HCT116 (cell line): ENCODE measurements around the gene ALDH1A1. TPM values are rescaled to one million over a fixed set of nuclear protein-coding genes. Genes with fewer than 3 reads are reported as not detected.

Experiments
- ATAC-seq: fragments of 200-7000 bp; cut with Tn5 transposase; 2 replicates; pipeline ENCODE4 v1.9.1; 2020; ENCODE audit warnings: mild to moderate bottlenecking, moderate library complexity
- BruUV-seq: library from RNA; stranded (reverse); fragments of 400-500 nt; replicated peaks from 2 replicates; lab custom pipeline; 2021; lab: Mats Ljungman, UMichigan
- CTCF ChIA-PET: fragments of 300-600 bp; sonication (Branson Sonifier 250); formaldehyde crosslinking; loops from one replicate; lab custom pipeline; 2021; ENCODE audit warnings: antibody characterized with exemption; lab: Charles Lee
- POLR2A ChIA-PET: fragments of 300-600, 350-600 bp; sonication (Branson Sonifier 250); formaldehyde crosslinking; loops from one replicate; lab custom pipeline; 2021; ENCODE audit warnings: antibody characterized with exemption; lab: Charles Lee
- RAD21 ChIA-PET, 2 experiments: fragments of 300-600 bp; sonication (Branson Sonifier 250); formaldehyde crosslinking; loops; one replicate each; lab custom pipeline; 2023; ENCODE audit warnings: low total read pairs in 2 of 2; ENCODE audit not compliant: uncharacterized antibody in 2 of 2, unreplicated experiment in 2 of 2, low non-redundant PET in 1 of 2; lab: Charles Lee
- DNase-seq: peaks from one replicate; pipeline ENCODE4 v3.0.0-alpha.2; 2010; ENCODE audit warnings: low read depth, low spot score
- H2AFZ ChIP-seq: fragments of 200-600 bp; shearing (Covaris generic), sonication (generic); 2 replicates; pipeline ENCODE4 v1.6.1; 2017; ENCODE audit warnings: low read depth, mixed run types, mixed read lengths, antibody characterized with exemption, low read length; ENCODE audit not compliant: poor library complexity, severe bottlenecking
- H3K27ac ChIP-seq: 2 replicates; pipeline ENCODE4 v1.5.1; 2012; ENCODE audit warnings: low read depth, low read length
- H3K27me3 ChIP-seq: fragments of 200-600 bp; sonication (generic); 2 replicates; pipeline ENCODE4 v1.6.1; 2016; ENCODE audit warnings: mixed run types, low read length, mixed read lengths; ENCODE audit not compliant: insufficient read depth
- H3K36me3 ChIP-seq, 2 experiments: fragments of 200-500 bp in 1 of 2; fragments of 200-600 bp in 1 of 2; sonication (Bioruptor generic) in 1 of 2; sonication (generic) in 1 of 2; 2 replicates each; pipeline versions ENCODE4 v1.5.1 to v1.6.1; 2014 to 2016; ENCODE audit warnings: low read length in 2 of 2, inconsistent platforms in 1 of 2, mixed read lengths in 1 of 2, mixed run types in 1 of 2; ENCODE audit not compliant: insufficient read depth in 2 of 2, control insufficient read depth in 1 of 2
- H3K4me1 ChIP-seq, 2 experiments: fragments of 200-600 bp in 1 of 2; sonication (generic) in 1 of 2; 2 replicates each; pipeline versions ENCODE4 v1.5.1 to v1.6.1; 2012 to 2017; ENCODE audit warnings: low read length in 2 of 2, inconsistent platforms in 1 of 2, mild to moderate bottlenecking in 1 of 2, mixed read lengths in 1 of 2, mixed run types in 1 of 2, moderate library complexity in 1 of 2; ENCODE audit not compliant: insufficient read depth in 2 of 2, control insufficient read depth in 1 of 2
- H3K4me2 ChIP-seq: fragments of 200-600 bp; sonication (generic); 2 replicates; pipeline ENCODE4 v1.6.1; 2017; ENCODE audit warnings: mixed run types, low read length, mixed read lengths
- H3K4me3 ChIP-seq, 2 experiments: fragments of 200-600 bp in 1 of 2; sonication (generic) in 1 of 2; replicated peaks in 1 of 2; 2 replicates each; pipeline ENCODE4 v1.5.1; 2011 to 2016; ENCODE audit warnings: low read length in 2 of 2, control low read depth in 1 of 2, low read depth in 1 of 2, mild to moderate bottlenecking in 1 of 2, mixed read lengths in 1 of 2, mixed run types in 1 of 2
- H3K79me2 ChIP-seq: fragments of 200-600 bp; sonication (generic); 2 replicates; pipeline ENCODE4 v1.6.1; 2017; ENCODE audit warnings: mild to moderate bottlenecking, mixed run types, low read length, moderate library complexity, mixed read lengths; ENCODE audit not compliant: insufficient read depth
- H3K9ac ChIP-seq: fragments of 200-600 bp; sonication (generic); 2 replicates; pipeline ENCODE4 v1.6.1; 2016; ENCODE audit warnings: low read length, mixed read lengths
- H3K9me2 ChIP-seq: fragments of 200-600 bp; sonication (generic), shearing (Covaris generic); 2 replicates; pipeline ENCODE4 v1.6.1; 2017; ENCODE audit warnings: mixed run types, mild to moderate bottlenecking, moderate library complexity; ENCODE audit not compliant: insufficient read depth
- H3K9me3 ChIP-seq, 2 experiments: fragments of 200-500 bp in 1 of 2; fragments of 200-600 bp in 1 of 2; sonication (Bioruptor generic) in 1 of 2; sonication (generic) in 1 of 2; 2 replicates each; pipeline ENCODE4 v1.6.1; 2014 to 2017; ENCODE audit warnings: low read length in 2 of 2, mixed read lengths in 2 of 2, inconsistent platforms in 1 of 2, low read depth in 1 of 2, mild to moderate bottlenecking in 1 of 2, mixed run types in 1 of 2, moderate library complexity in 1 of 2; ENCODE audit not compliant: control insufficient read depth in 1 of 2, insufficient read depth in 1 of 2
- H4K20me1 ChIP-seq: fragments of 200-600 bp; sonication (generic), shearing (Covaris generic); 2 replicates; pipeline ENCODE4 v1.6.1; 2017; ENCODE audit warnings: mixed run types, mild to moderate bottlenecking, moderate library complexity; ENCODE audit not compliant: insufficient read depth
- EZH2 ChIP-seq: fragments of 200-600 bp; sonication (generic); IDR thresholded peaks from 2 replicates; pipeline ENCODE4 v1.6.1; 2017; ENCODE audit warnings: antibody characterized with exemption, mixed run types
- EZH2phosphoT487 ChIP-seq: fragments of 200-600 bp; IDR thresholded peaks from 2 replicates; pipeline ENCODE4 v1.6.1; 2018; ENCODE audit warnings: antibody characterized with exemption, borderline replicate concordance
- POLR2A ChIP-seq: IDR thresholded peaks from 2 replicates; pipeline ENCODE4 v1.7.0; 2011; ENCODE audit warnings: borderline replicate concordance; ENCODE audit not compliant: insufficient read depth, insufficient read length; ENCODE audit errors: extremely low read depth
- POLR2AphosphoS5 ChIP-seq: IDR thresholded peaks from 2 replicates; pipeline ENCODE4 v1.6.1; 2011; ENCODE audit warnings: mild to moderate bottlenecking, low read depth, low read length, moderate library complexity
- RAD21 ChIP-seq: IDR thresholded peaks from 2 replicates; pipeline ENCODE4 v1.6.1; 2012; ENCODE audit warnings: low read depth, mild to moderate bottlenecking
- REST ChIP-seq: IDR thresholded peaks from 2 replicates; pipeline ENCODE4 v1.6.1; 2012; ENCODE audit warnings: low read depth
- SP1 ChIP-seq: IDR thresholded peaks from 2 replicates; pipeline ENCODE4 v1.6.1; 2012; ENCODE audit warnings: low read depth
- SRF ChIP-seq: IDR thresholded peaks from 2 replicates; pipeline ENCODE4 v1.6.1; 2012; ENCODE audit warnings: low read depth
- TCF7L2 ChIP-seq: IDR thresholded peaks from 2 replicates; pipeline ENCODE4 v1.7.0; 2011; ENCODE audit warnings: borderline replicate concordance, inconsistent platforms; ENCODE audit not compliant: insufficient read depth, insufficient read length; ENCODE audit errors: extremely low read depth
- ZFX ChIP-seq: fragments of 450-650 bp; IDR thresholded peaks from 2 replicates; pipeline ENCODE4 v1.6.1; 2017
- intact Hi-C: fragments of 100-400 bp; cut with micrococcal nuclease; formaldehyde crosslinking; loops from 2 replicates; pipeline ENCODE4 v1.10.0; 2022
- total RNA-seq: library from RNA; stranded (reverse); gene quantifications from one replicate; pipeline ENCODE4 v1.2.1, GENCODE V29; 2021; ENCODE audit not compliant: unreplicated experiment
- TF ChIP-seq, protein P1 (sequence below), 3 experiments: fragments of 200-600 bp in 1 of 3; sonication (generic) in 1 of 3; IDR thresholded peaks in 2 of 3; conservative IDR thresholded peaks in 1 of 3; 2 replicates each; pipeline ENCODE4 v1.5.1; 2012 to 2017; ENCODE audit warnings: low read depth in 2 of 3, low read length in 2 of 3, antibody characterized with exemption in 1 of 3, borderline replicate concordance in 1 of 3, control low read depth in 1 of 3, mild to moderate bottlenecking in 1 of 3, mixed read lengths in 1 of 3, mixed run types in 1 of 3, moderate library complexity in 1 of 3; ENCODE audit not compliant: insufficient read depth in 1 of 3

ALDH1A1 gene
- total RNA-seq, 1 experiment from 2014 or later: 0.44 TPM

DNA sequence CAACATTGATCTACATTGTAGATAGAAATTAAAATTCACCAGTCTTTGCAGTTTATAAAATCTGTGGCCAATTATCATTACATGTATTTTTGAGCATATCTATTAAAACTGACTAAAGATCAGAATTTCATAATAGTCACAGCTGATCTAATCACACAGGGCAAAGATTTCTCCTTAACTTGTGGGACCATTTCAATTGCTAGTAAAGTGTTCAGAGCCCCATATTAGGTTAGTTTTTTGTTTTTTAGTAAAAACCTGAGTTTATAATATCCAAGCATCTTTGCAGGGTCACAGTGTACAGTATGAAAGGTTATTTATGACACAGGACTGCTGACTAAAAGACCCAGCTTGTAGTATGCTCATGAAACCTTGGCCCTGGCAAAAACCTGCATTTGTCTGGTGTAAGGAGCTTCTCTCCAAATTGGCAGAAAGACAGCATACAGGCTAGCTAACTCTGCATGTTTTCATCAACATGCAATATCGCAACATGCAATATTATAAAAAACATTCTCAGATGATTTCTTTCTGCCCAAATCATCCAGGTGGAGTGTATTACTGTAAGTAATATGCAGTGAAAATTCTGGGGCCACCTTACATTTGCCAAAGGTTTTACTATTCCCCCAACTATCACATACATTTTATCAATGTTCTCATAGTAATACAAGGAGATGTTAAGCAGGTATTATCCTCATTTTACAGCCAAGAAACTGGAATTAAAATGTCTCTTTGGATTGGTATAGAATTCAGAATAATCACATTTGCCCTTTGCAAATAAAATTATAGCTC is 37.7 kb upstream of the ALDH1A1 start:
- no peaks in the 10 kb centered on the region for H3K27me3 ChIP-seq
- H3K79me2 ChIP-seq: no peaks in the 10 kb centered on the region
- no peak overlapping the region for H3K4me2 ChIP-seq
- no peak for ATAC-seq
- POLR2A ChIA-PET: no interaction called here
- no peak overlapping the region for H3K27ac ChIP-seq
- no peaks in the 10 kb centered on the region for H3K4me1 ChIP-seq
- CTCF ChIA-PET: no interaction called here
- intact Hi-C loops: no loop called here
- no peaks in the 10 kb centered on the region for H4K20me1 ChIP-seq
- RAD21 ChIA-PET: no interaction called here
- H3K4me3 ChIP-seq: no peak overlapping the region
- no peaks in the 10 kb centered on the region for H3K36me3 ChIP-seq
- no TSS peak for BruUV-seq
- H2AFZ ChIP-seq: no peak overlapping the region
- no peak overlapping the region for H3K9ac ChIP-seq
- no peak for TF ChIP-seq EZH2phosphoT487
- no peak for TF ChIP-seq TCF7L2
- TF ChIP-seq POLR2AphosphoS5: no peak
- no peak for TF ChIP-seq RAD21
- TF ChIP-seq ZFX: no peak
- no peak for TF ChIP-seq SP1
- TF ChIP-seq SRF: no peak
- no peak for TF ChIP-seq EZH2
- TF ChIP-seq REST: no peak
- TF ChIP-seq POLR2A: no peak
- TF ChIP-seq, protein P1, sequence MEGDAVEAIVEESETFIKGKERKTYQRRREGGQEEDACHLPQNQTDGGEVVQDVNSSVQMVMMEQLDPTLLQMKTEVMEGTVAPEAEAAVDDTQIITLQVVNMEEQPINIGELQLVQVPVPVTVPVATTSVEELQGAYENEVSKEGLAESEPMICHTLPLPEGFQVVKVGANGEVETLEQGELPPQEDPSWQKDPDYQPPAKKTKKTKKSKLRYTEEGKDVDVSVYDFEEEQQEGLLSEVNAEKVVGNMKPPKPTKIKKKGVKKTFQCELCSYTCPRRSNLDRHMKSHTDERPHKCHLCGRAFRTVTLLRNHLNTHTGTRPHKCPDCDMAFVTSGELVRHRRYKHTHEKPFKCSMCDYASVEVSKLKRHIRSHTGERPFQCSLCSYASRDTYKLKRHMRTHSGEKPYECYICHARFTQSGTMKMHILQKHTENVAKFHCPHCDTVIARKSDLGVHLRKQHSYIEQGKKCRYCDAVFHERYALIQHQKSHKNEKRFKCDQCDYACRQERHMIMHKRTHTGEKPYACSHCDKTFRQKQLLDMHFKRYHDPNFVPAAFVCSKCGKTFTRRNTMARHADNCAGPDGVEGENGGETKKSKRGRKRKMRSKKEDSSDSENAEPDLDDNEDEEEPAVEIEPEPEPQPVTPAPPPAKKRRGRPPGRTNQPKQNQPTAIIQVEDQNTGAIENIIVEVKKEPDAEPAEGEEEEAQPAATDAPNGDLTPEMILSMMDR (IDR thresholded peaks at IDR 0.05 in 2 of 3, conservative IDR thresholded peaks at IDR 0.05 in 1 of 3; ENCODE audit: borderline replicate concordance in 1 of 3, insufficient read depth in 1 of 3, low read depth in 2 of 3, low read length in 2 of 3): no peak
- TF ChIP-seq, all 23 proteins: peak for 0
- Histone ChIP-seq H3K9me3 (no peaks in the 10 kb centered on the region), H3K9me2 (no peaks in the 10 kb centered on the region)
- DNase-seq: no peak
